ENCODE results near the gene PITPNM3.

The PITPNM3 gene

GRCh38 chr17:6551356-6551755, 5.0 kb downstream of the PITPNM3 start:
- no peak for DNase-seq

DNA sequence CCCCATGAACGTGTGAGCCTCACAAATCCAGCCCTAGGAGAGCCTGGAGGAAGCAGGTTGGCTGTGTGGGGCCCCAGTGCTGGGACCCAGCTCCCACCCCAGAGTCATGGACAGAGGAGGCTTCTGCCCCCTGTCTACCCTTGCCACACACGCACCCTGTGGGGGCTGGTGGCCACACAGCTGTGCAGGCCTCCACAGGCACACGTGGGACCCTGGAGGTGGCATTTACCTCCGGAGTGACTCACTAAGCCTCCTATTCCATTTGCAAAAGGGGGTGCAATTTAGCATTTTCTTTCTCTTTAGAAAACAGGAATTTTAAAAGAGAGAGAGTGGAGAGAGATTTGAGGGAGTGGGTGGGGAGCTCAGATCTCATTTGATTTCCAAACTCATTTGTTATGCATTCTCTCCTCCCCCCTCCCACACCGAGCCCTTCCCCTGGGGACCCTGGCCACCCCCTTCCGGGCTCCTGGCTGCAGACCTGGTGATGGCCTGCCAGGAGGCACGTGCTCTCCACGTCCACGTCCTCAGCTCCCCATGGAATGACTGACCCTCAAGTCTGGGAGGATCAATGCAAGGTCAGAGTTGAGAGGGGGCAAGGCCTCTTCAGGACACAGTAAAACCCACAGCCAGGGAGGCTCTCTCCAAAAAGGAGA, 6.8 kb downstream of the PITPNM3 start:
- DNase-seq = no peak

- DNase-seq = no peak
Measured at GRCh38 chr17:6548578-6549330, 7.6 kb downstream of the PITPNM3 start.

DNA sequence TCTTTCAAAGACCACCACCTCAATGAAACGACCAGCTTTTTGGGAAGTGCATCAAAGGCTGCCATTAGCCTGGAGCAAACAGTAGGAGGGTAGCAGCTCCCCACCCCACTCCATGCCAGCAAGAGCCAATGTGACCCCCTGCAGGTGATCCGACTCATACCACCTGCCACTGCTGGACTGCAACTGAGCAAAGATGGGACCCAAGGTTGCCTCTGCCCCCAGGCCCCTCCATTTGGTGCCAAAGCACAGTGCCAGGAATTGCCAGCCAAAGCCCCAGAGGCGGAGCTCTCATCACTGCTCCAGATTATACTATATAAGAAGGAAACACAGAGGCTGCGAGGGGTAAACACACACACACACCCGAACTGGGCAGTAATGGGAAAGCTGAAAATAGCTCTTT, 8.3 kb downstream of the PITPNM3 start:
- no peak for DNase-seq

DNA sequence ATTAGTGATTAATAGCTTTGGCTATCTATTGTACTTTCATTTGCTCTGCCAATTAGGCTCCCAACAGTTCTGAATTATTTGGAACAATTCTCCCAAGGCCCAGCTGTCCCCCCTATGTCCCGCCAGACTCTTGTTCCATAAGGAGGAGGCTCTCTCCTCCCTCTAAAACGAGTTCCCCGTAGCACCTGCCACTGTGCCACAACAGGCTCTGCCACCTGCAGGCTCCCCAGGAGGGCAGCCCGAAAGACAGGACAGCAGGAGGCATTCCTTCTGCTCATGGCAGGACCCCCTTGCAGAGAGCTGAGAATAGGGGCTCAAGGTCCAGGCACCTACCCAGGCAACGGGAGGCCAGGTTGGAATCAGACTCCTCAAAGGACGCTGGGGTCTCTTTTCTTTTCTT, 9.0 kb downstream of the PITPNM3 start:
- DNase-seq = no peak

GRCh38 chr17:6546069-6546718, 10.2 kb downstream of the PITPNM3 start:
- no peak for DNase-seq

- DNase-seq = no peak
Measured at GRCh38 chr17:6545291-6545690, 11.1 kb downstream of the PITPNM3 start.

GRCh38 chr17:6544011-6544370, 12.4 kb downstream of the PITPNM3 start:
- DNase-seq = no peak

DNA sequence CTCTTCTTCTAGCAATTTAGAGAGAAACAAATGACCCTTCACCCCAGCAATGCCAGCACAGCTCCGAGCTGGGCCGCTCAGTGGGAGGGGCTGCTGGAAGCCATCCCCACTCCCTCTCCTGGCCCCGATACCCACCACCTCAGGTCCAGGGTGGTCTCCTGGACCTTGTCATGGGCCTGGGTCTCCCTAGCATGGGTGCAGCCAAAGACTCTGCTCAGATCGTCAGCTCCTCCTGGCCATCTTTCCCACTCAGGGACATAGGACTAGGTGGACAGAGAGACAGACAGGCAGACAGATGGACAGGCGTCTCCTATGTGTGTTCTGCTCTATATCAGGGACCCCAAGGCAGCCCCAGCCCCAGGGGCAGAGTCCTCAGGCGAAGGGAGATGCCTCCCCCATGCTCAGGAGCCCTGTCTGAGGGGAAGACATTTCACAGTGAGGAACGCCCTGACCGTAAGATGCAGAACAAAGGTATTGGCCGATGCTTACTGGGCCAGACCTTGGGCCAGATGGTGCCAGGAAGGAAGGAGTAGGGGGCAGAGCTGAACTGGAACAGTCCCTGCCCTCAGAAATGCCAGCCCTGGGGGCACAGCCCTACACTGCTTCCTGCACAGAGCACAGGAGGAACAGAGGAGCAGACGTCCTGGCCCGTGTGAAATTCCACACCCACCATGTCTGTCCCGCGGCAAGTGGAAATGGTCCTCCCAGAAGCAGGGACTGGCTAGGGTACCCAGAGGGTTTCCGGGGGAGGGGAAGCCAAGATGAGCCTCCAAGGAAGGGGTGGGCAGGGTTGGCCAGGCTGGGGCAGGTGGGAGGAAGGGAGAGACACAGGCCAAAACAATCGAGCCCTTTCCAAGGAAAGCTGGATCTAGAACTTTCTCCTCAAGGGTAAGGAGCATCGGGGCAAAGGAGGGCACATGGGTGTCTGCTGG, 13.0 kb downstream of the PITPNM3 start:
- no peak for DNase-seq

- DNase-seq = no peak
Measured at GRCh38 chr17:6542577-6542976, 13.8 kb downstream of the PITPNM3 start.

- no peak for DNase-seq
Measured at GRCh38 chr17:6541886-6542285, 14.5 kb downstream of the PITPNM3 start.

GRCh38 chr17:6539871-6540270, 16.5 kb downstream of the PITPNM3 start:
- no peak for DNase-seq

DNA sequence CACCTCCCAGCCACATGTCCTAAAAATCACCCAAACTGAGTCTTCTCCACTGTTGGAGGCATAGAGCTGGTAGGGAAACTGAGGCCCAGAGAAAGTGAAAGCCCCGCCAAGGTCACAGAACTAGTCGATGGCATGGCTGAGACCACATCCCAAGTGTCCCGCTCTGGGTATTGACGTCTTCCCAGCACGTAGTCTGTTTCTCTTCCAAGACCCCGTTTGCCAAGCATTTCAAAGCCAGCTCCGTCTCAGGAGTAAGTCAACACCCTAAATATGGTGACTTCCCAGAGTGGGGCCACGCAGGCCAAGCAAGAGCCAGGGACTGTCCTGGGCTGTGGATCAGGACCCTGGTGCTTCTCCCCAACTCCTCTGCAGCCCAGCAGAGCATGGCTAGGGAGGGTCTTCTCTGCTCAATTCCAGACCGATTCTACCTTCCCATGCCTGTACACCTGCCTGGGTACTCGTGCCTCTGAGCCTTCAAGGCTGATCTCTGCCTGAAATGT, 19.7 kb downstream of the PITPNM3 start:
- no peak for DNase-seq

- no peak for DNase-seq
Measured at GRCh38 chr17:6536053-6536452, 20.3 kb downstream of the PITPNM3 start.

GRCh38 chr17:6534846-6535514, 21.4 kb downstream of the PITPNM3 start:
- DNase-seq = no peak

DNA sequence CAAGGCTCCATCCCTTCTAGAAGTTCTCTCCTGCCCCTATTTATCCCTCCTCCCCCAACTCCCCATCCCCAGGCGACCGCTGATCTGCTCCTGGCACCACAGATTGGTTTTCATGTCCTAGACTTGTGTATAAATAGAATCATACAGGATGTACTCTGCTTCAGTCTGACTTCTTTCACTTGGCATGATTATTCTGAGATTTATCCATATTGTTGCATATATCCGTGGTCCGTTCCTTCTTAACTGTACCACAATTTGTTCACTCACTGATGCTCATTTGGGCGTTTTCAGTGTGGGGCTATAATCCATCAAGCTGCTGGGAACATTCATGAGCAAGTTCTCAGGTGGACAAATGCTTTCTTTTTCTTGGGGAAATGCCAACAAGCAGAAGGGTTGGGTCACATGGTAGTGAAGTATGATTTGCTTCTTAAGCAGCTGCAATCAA, 23.9 kb downstream of the PITPNM3 start:
- DNase-seq = no peak

DNA sequence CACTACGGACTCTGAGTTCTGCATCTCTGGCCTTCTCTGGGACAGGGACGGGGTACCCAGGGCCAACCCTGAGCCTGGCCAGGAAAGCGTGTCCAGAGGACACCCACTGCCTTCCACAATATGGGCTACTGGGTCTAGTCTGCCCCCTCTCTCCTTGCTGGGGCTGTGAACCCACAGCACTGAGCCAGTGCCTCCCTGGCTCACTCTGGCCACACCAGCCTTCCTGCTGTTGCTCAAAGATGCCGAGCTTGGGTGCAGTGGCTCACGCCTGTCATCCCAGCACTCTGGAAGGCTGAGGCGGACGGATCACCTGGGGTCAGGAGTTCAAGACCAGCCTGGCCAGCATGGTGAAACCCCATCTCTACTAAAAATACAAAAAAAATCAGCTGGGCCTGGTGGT, 24.8 kb downstream of the PITPNM3 start:
- DNase-seq = no peak

DNA sequence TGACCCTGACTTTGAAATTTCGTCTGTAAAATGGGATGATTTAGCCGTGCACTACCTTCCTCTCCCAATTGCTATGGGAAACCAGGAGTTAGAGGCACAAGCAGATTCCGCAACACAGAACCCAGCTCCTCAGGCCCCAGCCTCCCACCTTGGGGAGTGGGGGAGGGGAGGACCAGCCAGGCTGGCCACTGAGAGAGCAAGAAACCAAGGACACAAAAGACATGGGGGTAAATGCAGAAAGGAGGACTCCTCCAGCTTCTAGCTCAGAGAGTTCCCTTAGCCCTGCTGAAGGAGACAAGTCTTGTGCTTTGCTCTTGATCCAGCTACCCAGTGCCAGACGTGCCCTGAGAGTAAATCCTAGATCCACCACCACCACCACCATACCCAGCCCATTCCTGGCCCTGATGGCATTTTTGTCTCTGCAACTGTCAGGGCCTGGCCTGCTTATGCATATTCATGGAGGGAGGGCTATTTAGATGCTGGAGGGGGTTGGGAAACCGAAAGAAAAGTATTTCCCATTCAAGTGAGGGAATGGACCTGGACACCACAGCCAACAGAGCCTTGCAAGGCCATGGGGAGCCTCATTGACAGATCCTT, 25.9 kb downstream of the PITPNM3 start:
- DNase-seq = no peak

DNA sequence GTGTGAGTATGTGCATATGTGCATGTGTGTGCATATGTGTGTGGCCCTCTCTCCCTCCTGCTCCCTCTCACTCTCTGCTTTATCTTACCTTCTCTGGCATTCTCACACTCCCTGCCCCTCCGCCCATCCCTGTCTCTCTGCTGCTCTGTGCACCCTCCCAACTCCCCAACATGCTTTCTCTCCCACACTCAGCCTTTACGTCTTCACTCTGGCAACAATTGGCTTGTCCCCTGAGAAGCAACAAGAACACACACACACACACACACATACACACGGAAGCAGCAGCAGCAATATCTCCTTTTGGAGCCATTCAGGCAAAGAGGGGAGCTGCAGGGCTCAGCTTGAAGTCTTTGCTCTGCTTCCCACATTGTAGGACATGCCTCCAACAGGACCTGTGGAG, 27.8 kb downstream of the PITPNM3 start:
- DNase-seq = no peak

DNA sequence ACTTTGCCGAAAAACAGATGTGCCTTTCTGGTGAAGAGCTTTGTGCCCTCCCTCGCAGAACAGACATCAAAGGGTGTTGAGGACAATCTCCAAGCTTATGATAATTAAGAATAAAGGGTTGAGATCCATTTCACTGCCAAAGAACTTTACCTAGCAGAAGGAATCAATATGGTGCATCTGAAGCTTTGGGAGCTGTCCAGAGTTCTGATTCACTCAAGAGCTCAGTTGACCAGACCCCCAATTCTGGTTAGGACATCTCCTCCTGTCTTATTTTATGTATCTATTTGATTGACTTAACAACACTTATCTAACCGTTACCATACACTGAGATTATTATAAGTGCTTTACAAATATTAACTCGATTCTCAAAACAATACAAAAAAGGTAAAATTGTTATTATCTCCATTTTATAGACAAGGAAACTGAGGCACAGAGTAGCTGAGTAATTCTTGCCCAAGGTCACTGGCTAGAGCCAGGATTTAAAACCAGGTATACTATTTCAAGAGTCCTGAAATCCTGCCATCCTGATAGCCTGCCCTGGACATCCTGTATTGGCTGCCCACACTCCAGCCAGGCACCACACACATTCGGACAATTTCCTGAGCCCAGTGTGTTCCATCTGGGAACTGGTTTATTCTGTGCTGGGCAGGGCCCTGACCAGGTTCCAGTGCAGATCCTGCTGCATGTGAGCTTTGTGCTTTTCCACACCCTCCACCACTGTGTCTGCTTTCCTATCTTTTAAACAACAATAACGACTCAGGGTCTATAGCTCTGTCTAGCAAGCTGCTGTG, 29.8 kb downstream of the PITPNM3 start:
- no peak for DNase-seq

- DNase-seq = no peak
Measured at GRCh38 chr17:6525731-6526130, 30.6 kb downstream of the PITPNM3 start.

All from T1000 (cell line).